ENCODE results near the gene EFHB. TPM values are rescaled to one million over a fixed set of nuclear protein-coding genes. Genes with fewer than 3 reads are reported as not detected.
"Not testable (repeated sequence)": the region's sequence is repeated elsewhere in the genome, so short reads cannot be mapped to it uniquely, and the experiment has no call there.

EFHB gene, protein sequence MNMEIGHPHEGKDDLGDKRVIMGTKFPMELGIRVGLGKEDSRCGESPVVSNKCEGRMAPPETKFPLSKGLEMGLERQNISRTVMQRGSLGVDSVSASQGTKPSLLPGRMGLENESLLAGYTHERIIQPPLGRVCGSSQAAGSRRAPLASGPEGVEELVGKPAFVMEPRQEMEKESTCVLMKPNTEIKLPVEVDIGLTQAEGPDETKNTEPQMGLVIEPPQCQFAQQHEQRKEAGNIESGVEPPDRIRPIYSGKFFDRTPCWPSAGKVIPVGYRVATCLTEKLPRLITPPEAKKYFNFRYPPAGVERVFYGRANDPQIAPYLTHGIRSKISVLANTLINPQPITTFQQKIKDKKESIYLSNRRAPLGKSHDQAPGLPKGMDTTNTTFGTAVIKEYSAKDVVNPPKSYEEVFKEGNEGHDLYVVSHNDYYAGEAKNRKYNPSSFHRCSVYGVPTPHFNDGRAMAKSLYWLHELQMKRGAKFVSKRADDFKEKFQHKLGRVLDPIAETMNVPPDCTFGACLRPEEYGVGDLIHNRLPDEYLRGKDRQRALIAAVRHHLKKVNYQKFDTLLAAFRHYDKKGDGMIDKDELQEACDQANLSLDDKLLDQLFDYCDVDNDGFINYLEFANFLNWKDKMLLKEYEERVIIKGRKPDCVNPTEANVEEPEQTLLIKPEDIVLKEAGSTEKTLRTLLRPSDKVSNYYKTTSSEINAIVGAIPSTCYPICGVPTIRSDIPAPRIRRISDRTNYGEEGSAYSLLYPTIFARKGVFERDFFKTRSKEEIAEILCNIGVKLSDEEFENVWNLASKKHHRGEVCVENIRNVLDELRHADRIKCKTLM
- polyA plus RNA-seq, result 1 to 10 TPM in 1 of 2 donors, under 1 TPM in 1; 0.11 to 1.7 TPM

DNA sequence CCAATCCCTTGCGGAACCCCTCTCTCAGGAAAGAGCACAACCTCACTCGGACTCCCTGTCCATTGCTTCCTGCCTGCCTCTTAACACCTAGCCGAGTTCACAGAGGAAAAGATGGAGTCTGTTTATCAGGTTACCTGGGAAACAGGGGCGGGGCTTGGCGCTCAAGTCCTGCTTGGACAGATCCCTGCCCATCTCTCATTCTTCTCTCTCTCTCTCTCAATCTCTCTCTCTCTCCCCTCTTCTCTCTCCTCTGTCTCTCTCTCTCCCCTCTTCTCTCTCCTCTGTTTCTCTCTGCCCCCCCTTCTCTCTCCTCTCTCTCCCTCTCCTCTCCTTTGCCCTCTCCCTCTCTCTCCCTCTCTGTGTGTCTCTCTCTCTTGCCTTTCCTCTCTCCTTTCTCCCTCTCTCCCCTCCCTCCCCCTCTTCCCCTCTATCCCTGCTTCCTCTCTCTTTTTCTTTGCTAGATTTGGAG lies at the start of gene EFHB:
Gene EFHB (minus strand): TSS at position 120 of the 469 bp plus-strand sequence. CDS start 199 bp downstream, outside the sequence.
- no peaks in the 10 kb centered on the region for H3K9me3 ChIP-seq (ENCODE audit: control insufficient read depth in 2 of 2, insufficient read depth in 1 of 2, low read depth in 1 of 2, low read length in 1 of 2)
- H3K4me3 ChIP-seq (ENCODE audit: low read depth in 1 of 2, low read length in 2 of 2), result no peak within 1 kb of the TSS
- 35 to 45% methylated on average over 5 of the region's 5 CpGs for WGBS, 2 donors
- no peaks in the 10 kb centered on the region for H3K36me3 ChIP-seq (ENCODE audit: control insufficient read depth in 2 of 2, insufficient read depth in 2 of 2, low read length in 1 of 2)
- no peaks in the 10 kb centered on the region for H3K27me3 ChIP-seq (ENCODE audit: control insufficient read depth in 1 of 2, insufficient read depth in 2 of 2, low read length in 2 of 2)
- no peaks in the 10 kb centered on the region for H3K4me1 ChIP-seq (ENCODE audit: control insufficient read depth in 2 of 2, insufficient read depth in 2 of 2, low read length in 1 of 2)
- H3K27ac ChIP-seq (ENCODE audit: low read depth in 2 of 2, low read length in 1 of 2), result no peak within 1 kb of the TSS

DNA sequence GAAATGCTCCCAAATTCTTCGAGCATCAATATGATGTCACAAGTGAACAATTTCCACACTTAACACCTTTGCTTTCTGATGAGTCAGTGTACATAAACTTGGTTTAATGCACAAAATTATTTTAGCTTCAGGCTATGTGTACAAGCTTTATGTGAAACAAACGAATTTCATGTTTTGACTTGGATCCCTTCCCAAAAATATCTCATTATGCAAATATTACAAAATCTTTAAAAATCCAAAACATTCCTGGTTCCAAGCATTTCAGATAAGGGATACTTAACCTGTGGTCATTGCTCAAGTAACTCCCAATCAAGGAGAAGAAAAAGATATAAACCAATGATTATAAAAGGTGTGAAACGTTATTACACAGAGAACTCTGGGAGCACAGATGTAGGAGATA lies 38.0 kb upstream of the EFHB start:
- H3K4me3 ChIP-seq (ENCODE audit: low read depth in 1 of 2, low read length in 2 of 2), result no peak overlapping the region
- WGBS, 2 donors, result 33 to 49% methylated on average over 3 of the region's 3 CpGs
- no peaks in the 10 kb centered on the region for H3K9me3 ChIP-seq (ENCODE audit: control insufficient read depth in 2 of 2, insufficient read depth in 1 of 2, low read depth in 1 of 2, low read length in 1 of 2)
- H3K27ac ChIP-seq (ENCODE audit: low read depth in 2 of 2, low read length in 1 of 2), result no peak overlapping the region
- H3K36me3 ChIP-seq (ENCODE audit: control insufficient read depth in 2 of 2, insufficient read depth in 2 of 2, low read length in 1 of 2), result peaks cover 2 to 3% of the 10 kb centered on the region in 2 donors
- H3K4me1 ChIP-seq (ENCODE audit: control insufficient read depth in 2 of 2, insufficient read depth in 2 of 2, low read length in 1 of 2), result no peaks in the 10 kb centered on the region
- H3K27me3 ChIP-seq (ENCODE audit: control insufficient read depth in 1 of 2, insufficient read depth in 2 of 2, low read length in 2 of 2), result no peaks in the 10 kb centered on the region

- no peaks in the 10 kb centered on the region for H3K9me3 ChIP-seq (ENCODE audit: control insufficient read depth in 2 of 2, insufficient read depth in 1 of 2, low read depth in 1 of 2, low read length in 1 of 2)
- H3K27ac ChIP-seq (ENCODE audit: low read depth in 2 of 2, low read length in 1 of 2), result no peak overlapping the region
- no peaks in the 10 kb centered on the region for H3K27me3 ChIP-seq (ENCODE audit: control insufficient read depth in 1 of 2, insufficient read depth in 2 of 2, low read length in 2 of 2)
- H3K36me3 ChIP-seq (ENCODE audit: control insufficient read depth in 2 of 2, insufficient read depth in 2 of 2, low read length in 1 of 2), result peaks cover 2 to 3% of the 10 kb centered on the region in 2 donors
- peaks cover 0 to 2% of the 10 kb centered on the region in 2 donors for H3K4me1 ChIP-seq (ENCODE audit: control insufficient read depth in 2 of 2, insufficient read depth in 2 of 2, low read length in 1 of 2)
- WGBS, 2 donors, result 72 to 78% methylated on average over 8 of the region's 8 CpGs
- H3K4me3 ChIP-seq (ENCODE audit: low read depth in 1 of 2, low read length in 2 of 2), result no peak overlapping the region
These were observed 36.3 kb upstream of the EFHB start for GRCh38 chr3:19970327-19970726.

DNA sequence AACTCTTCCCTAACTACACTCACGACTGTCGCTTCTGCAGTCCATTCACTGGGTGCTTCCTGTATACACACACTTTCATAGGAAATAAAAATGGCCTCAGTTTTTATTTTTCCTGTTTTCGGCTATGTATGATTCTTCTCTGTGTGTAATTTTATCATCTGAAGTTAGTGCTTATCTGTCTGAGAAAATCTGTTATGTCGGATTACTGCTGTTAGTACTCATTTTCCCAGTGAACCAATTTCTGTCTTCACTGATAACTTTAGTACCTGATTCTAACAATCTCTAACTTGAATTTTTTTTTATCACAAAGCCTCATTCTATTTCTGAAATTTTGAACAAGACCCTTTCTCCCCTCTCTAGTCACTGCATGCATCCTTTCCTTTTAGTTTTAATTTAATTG lies 33.8 kb upstream of the EFHB start:
- Histone ChIP-seq H3K27ac (ENCODE audit: low read depth in 2 of 2, low read length in 1 of 2) (no peak overlapping the region), H3K9me3 (ENCODE audit: control insufficient read depth in 2 of 2, insufficient read depth in 1 of 2, low read depth in 1 of 2, low read length in 1 of 2) (no peaks in the 10 kb centered on the region), H3K36me3 (ENCODE audit: control insufficient read depth in 2 of 2, insufficient read depth in 2 of 2, low read length in 1 of 2) (no peaks in the 10 kb centered on the region), H3K27me3 (ENCODE audit: control insufficient read depth in 1 of 2, insufficient read depth in 2 of 2, low read length in 2 of 2) (no peaks in the 10 kb centered on the region), H3K4me3 (ENCODE audit: low read depth in 1 of 2, low read length in 2 of 2) (no peak overlapping the region), H3K4me1 (ENCODE audit: control insufficient read depth in 2 of 2, insufficient read depth in 2 of 2, low read length in 1 of 2) (peaks cover 0 to 2% of the 10 kb centered on the region in 2 donors)
- WGBS, 2 donors, result 82 to 86% methylated on average over 4 of the region's 4 CpGs

DNA sequence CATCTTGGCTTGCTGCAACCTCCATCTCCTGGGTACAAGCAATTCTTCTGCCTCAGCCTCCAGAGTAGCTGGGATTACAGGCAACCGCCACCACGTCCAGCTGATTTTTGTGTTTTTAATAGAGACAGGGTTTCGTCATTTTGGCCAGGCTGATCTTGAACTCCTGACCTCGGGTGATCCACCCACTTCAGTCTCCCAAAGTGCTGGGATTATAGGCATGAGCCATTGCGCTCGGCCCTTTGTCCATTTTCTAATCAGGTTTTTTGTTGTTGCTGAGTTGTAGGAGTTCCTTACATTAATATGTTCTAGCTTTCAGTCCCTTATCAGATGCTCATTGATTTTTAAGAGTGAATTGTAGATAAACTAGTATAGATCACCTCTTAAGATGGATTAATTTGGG lies 33.2 kb upstream of the EFHB start:
- Histone ChIP-seq H3K9me3 (ENCODE audit: control insufficient read depth in 2 of 2, insufficient read depth in 1 of 2, low read depth in 1 of 2, low read length in 1 of 2) (no peaks in the 10 kb centered on the region), H3K36me3 (ENCODE audit: control insufficient read depth in 2 of 2, insufficient read depth in 2 of 2, low read length in 1 of 2) (no peaks in the 10 kb centered on the region), H3K27ac (ENCODE audit: low read depth in 2 of 2, low read length in 1 of 2) (no peak overlapping the region), H3K4me1 (ENCODE audit: control insufficient read depth in 2 of 2, insufficient read depth in 2 of 2, low read length in 1 of 2) (peaks cover 0 to 2% of the 10 kb centered on the region in 2 donors), H3K4me3 (ENCODE audit: low read depth in 1 of 2, low read length in 2 of 2) (no peak overlapping the region), H3K27me3 (ENCODE audit: control insufficient read depth in 1 of 2, insufficient read depth in 2 of 2, low read length in 2 of 2) (no peaks in the 10 kb centered on the region)
- 91 to 92% methylated on average over 6 of the region's 6 CpGs for WGBS, 2 donors

- Histone ChIP-seq H3K27ac (ENCODE audit: low read depth in 2 of 2, low read length in 1 of 2) (no peak overlapping the region), H3K27me3 (ENCODE audit: control insufficient read depth in 1 of 2, insufficient read depth in 2 of 2, low read length in 2 of 2) (no peaks in the 10 kb centered on the region), H3K4me3 (ENCODE audit: low read depth in 1 of 2, low read length in 2 of 2) (no peak overlapping the region), H3K4me1 (ENCODE audit: control insufficient read depth in 2 of 2, insufficient read depth in 2 of 2, low read length in 1 of 2) (peaks cover 0 to 2% of the 10 kb centered on the region in 2 donors), H3K9me3 (ENCODE audit: control insufficient read depth in 2 of 2, insufficient read depth in 1 of 2, low read depth in 1 of 2, low read length in 1 of 2) (no peaks in the 10 kb centered on the region), H3K36me3 (ENCODE audit: control insufficient read depth in 2 of 2, insufficient read depth in 2 of 2, low read length in 1 of 2) (peaks cover 0 to 3% of the 10 kb centered on the region in 2 donors)
- 92 to 99% methylated on average over 4 of the region's 4 CpGs for WGBS, 2 donors
These were observed 27.9 kb upstream of the EFHB start for GRCh38 chr3:19961960-19962359.

DNA sequence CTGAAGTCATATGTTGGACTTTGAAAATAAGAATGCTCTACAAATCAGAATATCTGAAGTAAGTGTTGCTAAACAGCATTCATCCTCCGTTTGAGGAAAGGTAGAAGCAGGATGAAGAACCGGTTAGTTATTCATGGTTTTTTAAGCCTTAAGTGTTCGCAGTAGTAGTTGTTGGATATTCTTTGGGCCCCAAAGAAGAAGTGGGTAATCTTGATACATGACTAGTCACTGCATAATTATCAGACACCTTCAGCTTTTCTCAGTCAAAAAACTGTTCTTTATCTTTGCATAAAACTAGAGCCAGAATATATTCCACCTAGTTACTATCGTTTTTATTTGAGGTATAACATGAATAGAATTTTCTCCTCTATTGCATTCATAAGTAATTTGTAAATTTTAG lies 26.7 kb upstream of the EFHB start:
- Histone ChIP-seq H3K27ac (ENCODE audit: low read depth in 2 of 2, low read length in 1 of 2) (no peak overlapping the region), H3K4me1 (ENCODE audit: control insufficient read depth in 2 of 2, insufficient read depth in 2 of 2, low read length in 1 of 2) (peaks cover 0 to 1% of the 10 kb centered on the region in 2 donors)
- 74 to 79% methylated on average over 4 of the region's 4 CpGs for WGBS, 2 donors

GRCh38 chr3:19959505-19959904 lies 25.5 kb upstream of the EFHB start:
- Histone ChIP-seq H3K4me3 (ENCODE audit: low read depth in 1 of 2, low read length in 2 of 2) (no peak overlapping the region), H3K27me3 (ENCODE audit: control insufficient read depth in 1 of 2, insufficient read depth in 2 of 2, low read length in 2 of 2) (no peaks in the 10 kb centered on the region), H3K36me3 (ENCODE audit: control insufficient read depth in 2 of 2, insufficient read depth in 2 of 2, low read length in 1 of 2) (peaks cover 3 to 4% of the 10 kb centered on the region in 2 donors), H3K4me1 (ENCODE audit: control insufficient read depth in 2 of 2, insufficient read depth in 2 of 2, low read length in 1 of 2) (no peaks in the 10 kb centered on the region), H3K9me3 (ENCODE audit: control insufficient read depth in 2 of 2, insufficient read depth in 1 of 2, low read depth in 1 of 2, low read length in 1 of 2) (no peaks in the 10 kb centered on the region), H3K27ac (ENCODE audit: low read depth in 2 of 2, low read length in 1 of 2) (no peak overlapping the region)
- 72% methylated on average over 4 of the region's 4 CpGs for WGBS, 2 donors

More for the DNA sequence above, 26.7 kb upstream of the EFHB start:
- H3K9me3 ChIP-seq (ENCODE audit: control insufficient read depth in 2 of 2, insufficient read depth in 1 of 2, low read depth in 1 of 2, low read length in 1 of 2), result no peaks in the 10 kb centered on the region
- no peaks in the 10 kb centered on the region for H3K27me3 ChIP-seq (ENCODE audit: control insufficient read depth in 1 of 2, insufficient read depth in 2 of 2, low read length in 2 of 2)
- no peak overlapping the region for H3K4me3 ChIP-seq (ENCODE audit: low read depth in 1 of 2, low read length in 2 of 2)
- H3K36me3 ChIP-seq (ENCODE audit: control insufficient read depth in 2 of 2, insufficient read depth in 2 of 2, low read length in 1 of 2), result peaks cover 0 to 3% of the 10 kb centered on the region in 2 donors

- not testable (repeated sequence) for H3K4me3 ChIP-seq (ENCODE audit: low read depth in 1 of 2, low read length in 2 of 2); H3K4me1 ChIP-seq (ENCODE audit: control insufficient read depth in 2 of 2, insufficient read depth in 2 of 2, low read length in 1 of 2); H3K27ac ChIP-seq (ENCODE audit: low read depth in 2 of 2, low read length in 1 of 2); H3K27me3 ChIP-seq (ENCODE audit: control insufficient read depth in 1 of 2, insufficient read depth in 2 of 2, low read length in 2 of 2); H3K9me3 ChIP-seq (ENCODE audit: control insufficient read depth in 2 of 2, insufficient read depth in 1 of 2, low read depth in 1 of 2, low read length in 1 of 2); H3K36me3 ChIP-seq (ENCODE audit: control insufficient read depth in 2 of 2, insufficient read depth in 2 of 2, low read length in 1 of 2)
- WGBS, 2 donors, result 90 to 92% methylated on average over 9 of the region's 9 CpGs
These were observed 23.3 kb upstream of the EFHB start for GRCh38 chr3:19957354-19957753.
